Measurements from ENCODE around the gene KATNBL1.
"Not testable (repeated sequence)": the region's sequence is repeated elsewhere in the genome, so short reads cannot be mapped to it uniquely, and the experiment has no call there.

KATNBL1 gene

DNA sequence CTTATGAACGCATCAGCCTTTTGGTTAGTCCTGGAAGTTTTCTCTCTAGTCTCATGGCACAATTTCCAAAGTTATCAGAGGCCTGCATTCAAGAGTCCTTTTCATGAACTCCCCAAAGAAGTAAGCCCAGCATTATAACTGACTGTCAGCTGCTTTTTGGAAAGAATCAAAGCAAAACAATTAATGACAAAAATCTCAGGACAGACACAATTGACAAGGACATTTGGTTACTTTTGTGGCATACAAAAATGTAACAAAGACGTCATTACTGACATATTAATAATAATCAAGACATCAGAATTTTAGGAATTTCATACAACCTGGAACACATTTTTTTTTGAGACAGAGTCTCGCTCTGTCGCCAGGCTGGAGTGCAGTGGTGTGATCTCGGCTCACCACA, 21.2 kb downstream of the KATNBL1 start:
- no peak for DNase-seq

GRCh38 chr15:34185666-34186065, 24.2 kb downstream of the KATNBL1 start:
- no peak for DNase-seq

DNA sequence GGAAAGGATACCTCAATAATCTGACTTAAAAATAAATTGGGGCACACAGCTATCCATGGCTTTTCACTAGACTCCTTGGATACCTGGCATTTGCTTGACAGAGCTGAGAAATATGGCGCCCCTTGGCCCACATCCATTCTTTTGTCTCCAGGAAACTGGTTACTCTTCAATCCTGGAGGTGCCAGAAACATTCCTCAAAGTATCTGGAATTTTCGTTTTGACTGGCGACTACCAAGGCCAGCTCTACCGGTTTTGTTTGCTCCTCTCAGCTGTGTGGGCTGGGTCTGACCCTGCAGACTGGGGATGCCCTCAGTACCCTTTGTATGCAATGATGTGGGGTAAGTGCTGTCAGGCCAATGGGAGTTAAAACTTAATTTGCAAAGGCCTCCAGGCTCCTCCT, 27.0 kb downstream of the KATNBL1 start:
- DNase-seq, result no peak

DNA sequence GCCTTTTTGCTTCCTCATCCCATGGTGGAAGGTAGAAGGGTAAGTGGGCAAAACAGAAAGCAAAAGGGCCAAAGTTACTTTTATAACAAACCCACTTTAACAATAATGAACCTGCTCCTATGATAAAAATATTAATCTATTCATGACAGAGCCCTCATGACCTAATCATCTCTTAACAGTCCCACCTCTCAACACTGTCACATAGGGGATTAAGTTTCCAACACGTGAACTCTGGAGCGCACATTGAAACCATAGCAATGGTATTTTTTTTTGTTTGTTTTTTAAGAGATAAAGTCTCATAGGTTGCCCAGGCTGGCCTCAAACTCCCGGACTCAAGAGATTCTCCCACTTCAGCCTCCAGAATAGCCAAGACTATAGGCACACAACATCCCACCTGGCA, 30.7 kb downstream of the KATNBL1 start:
- DNase-seq, result no peak

GRCh38 chr15:34165987-34166573, 43.8 kb downstream of the KATNBL1 start:
- not testable (repeated sequence) for DNase-seq

- DNase-seq, result no peak
Observed at GRCh38 chr15:34161329-34161963, 48.5 kb downstream of the KATNBL1 start.

GRCh38 chr15:34160735-34161134, 49.2 kb downstream of the KATNBL1 start:
- no peak for DNase-seq

- no peak for DNase-seq
Observed at GRCh38 chr15:34158355-34158754, 51.5 kb downstream of the KATNBL1 start.

- no peak for DNase-seq
Observed at GRCh38 chr15:34155859-34156258, 54.0 kb downstream of the KATNBL1 start.

DNA sequence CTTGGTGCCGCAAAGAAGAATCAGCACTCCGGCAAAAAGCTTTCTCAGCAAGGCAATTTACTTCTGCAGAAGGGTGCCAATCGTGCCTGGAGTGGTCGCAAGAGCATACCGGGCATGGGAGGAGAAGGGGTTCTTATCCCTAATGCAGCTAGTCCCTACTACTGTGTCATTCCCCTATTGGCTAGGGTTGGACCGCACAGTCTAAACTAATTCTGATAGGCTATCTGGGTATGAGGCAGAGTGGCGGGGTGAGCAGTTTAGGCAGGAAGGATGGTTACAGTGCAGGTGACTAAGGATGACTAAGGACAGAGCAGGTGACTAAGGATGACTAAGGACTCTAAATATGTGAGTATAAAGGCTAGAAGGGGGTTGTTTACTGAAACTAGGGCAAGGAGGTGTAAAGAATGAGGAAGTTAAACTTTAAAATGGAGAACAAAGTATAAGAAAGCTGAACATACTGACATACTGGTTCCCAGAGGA, 55.1 kb downstream of the KATNBL1 start:
- DNase-seq, result no peak

DNA sequence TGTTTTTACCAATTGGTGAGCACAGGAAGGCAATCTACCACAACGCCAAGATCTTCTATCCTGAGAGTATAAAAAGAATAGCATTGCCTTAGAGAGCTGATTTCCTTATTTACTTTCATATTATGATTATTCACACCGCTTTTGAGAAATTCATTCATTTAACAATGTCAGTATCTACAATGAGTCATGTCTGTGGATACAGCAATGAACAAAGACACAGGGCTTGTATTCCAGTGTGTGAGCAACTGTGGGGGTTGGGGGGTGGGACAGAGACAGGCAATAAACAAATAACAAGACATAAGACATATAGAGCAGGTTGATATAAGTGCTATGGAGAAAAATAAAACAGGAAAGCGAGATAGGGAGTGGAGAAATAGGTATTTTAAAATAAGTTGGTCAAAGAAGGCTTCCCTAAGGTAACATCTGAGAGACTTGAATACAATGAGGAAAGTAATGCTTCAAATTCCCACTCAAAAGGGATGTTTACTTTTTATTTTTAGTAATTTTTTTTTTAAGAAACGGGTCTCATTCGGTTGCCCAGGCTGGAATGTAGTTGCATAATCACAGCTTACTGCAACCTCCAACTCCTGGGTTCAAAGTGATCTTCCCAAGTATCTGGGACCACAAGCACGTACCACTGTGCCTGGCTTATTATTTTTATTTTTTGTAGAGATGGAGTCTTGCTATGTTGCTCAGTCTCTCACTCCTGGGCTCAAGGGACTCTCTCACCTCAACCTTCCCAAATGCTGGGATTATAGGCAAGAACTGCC, 62.3 kb downstream of the KATNBL1 start:
- no peak for DNase-seq

GRCh38 chr15:34133511-34133910, 76.4 kb downstream of the KATNBL1 start:
- DNase-seq, result no peak

DNA sequence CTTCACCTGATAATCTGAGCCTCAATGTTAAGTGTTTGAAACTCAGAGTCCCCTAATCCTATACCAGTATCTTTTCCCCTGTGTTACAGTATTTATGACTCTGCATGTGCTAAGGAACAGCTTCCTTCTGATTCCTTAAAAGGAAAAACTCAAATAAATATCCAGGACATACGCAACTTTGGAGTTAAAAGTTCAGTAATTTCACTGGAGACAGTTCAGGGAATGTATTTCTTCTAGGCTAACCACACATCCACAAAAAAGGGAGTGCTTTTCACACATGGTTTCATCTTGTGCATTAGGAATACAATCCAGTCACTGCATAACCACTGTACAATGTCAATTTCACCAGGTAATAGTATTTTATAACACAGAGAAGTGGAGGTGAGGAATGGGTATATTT, 77.0 kb downstream of the KATNBL1 start:
- DNase-seq, result no peak

GRCh38 chr15:34128898-34129297, 81.0 kb downstream of the KATNBL1 start:
- no peak for DNase-seq

DNA sequence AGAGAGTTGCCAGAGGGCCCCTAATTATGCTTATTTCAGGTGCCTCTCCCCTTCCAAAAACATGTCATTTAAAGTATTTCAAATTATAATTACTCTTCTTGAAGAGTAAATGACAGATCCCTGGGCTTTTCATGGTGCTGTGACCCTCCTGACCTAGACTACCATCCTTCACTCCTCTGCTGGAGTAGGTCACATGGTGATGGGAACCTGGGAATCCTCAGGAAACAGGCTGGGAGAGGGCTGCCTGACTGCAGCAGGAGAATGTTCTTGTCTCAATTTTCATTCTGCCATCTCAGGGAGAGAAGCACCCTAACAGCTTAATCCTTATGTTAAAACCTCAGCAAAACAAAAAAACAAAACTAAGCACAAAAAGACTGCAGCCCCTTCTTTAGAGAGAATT, 83.4 kb downstream of the KATNBL1 start:
- DNase-seq, result no peak

DNA sequence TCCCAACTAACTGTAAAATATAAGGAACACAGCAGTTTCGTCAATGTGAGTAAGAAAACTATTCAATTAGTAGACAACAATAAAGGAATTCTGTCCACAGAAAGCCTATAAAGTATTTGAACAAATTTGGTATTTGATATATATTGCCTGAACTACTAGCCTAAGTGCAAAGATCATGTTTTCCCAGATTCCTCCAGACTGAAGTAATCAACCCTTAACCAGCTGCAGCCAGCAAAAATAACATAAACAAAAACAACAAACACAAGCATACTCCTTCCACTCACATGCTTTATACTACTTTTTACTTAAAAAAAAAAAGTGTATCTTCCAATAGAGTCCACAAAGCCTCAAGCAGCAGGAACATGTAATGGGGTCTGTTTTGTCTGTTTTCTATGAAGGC, 84.0 kb downstream of the KATNBL1 start:
- DNase-seq, result no peak

DNA sequence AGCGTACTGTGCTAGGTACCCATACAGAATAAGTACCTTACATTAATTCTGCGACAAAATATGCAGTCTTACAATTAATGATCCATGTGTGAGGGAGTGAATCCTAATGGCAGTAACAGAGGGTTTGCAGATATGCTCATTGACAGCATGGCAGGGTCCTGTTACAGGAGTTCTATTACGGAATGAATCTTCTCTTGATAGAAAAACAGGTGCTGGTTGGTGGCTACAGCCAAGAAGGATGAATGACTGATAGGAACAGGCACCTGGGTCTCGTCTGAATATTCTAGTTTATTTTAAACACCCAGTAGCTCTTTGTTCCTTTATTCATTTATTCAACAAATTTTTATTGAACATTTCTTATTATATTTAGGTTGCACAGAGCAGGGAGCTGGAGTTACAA, 85.2 kb downstream of the KATNBL1 start:
- DNase-seq, result no peak

- no peak for DNase-seq
Observed at GRCh38 chr15:34122771-34123183, 87.1 kb downstream of the KATNBL1 start.

- DNase-seq, result not testable (repeated sequence)
Observed at GRCh38 chr15:34121786-34122185, 88.1 kb downstream of the KATNBL1 start.

DNA sequence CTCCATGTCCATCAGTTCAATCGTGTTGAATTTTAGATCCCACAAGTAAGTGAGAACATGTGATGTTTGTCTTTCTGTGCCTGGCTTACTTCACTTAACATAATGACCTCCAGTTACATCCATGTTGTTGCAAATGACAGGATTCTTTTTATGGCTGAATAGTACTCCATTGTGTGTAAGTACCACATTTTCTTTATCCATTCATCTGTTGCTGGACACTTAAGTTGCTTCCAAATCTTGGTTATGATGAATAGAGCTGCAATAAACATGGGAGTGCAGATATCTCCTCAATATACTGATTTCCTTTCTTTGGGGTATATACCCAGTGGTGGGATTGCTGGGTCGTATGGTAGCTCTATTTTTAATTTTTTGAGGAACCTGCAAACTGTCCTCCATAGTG, 89.5 kb downstream of the KATNBL1 start:
- DNase-seq, result not testable (repeated sequence)

- no peak for DNase-seq
Observed at GRCh38 chr15:34119291-34119690, 90.6 kb downstream of the KATNBL1 start.

DNA sequence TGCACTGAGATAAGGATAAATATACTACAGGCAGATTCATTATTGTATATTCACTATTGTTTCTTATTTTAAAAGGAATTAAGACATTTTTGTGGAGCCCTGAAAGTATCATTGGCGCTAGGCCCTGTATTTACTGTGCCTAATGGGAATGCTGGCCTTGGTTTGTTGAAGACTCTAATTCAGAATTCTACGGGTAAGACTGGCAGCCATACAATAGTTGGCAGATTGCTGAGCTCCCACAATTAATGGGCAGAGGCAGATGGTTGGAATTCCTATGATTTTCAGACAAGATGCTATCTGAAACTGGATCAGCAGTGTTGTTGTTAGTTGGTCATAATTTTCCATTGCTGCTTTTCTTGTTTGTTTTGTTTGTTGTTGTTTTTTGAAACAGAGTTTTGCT, 93.3 kb downstream of the KATNBL1 start:
- DNase-seq, result no peak

- no peak for DNase-seq
Observed at GRCh38 chr15:34114739-34115138, 95.2 kb downstream of the KATNBL1 start.

DNA sequence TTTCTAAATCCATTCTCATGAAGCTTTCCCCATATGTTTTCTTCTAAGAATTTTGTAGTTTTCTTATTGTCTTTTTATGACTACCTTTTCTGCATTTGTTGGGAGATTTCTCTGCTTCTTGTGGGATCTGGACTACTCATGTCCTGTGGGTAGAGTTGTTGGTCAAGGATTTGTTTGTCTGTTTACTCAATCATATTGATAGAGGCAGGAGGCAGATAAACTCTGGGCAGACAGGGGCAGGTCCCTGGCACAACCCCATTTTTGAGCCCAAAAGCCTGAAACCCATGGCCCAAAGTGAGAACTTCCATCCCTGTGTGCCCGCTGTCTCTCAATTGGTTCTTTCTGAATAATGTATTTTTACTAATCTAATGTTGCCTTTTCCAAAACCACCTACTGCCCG, 95.7 kb downstream of the KATNBL1 start:
- DNase-seq, result no peak

All from DMS79 treated with DMSO at 0.1 percent for 48 hours (cell line).